ENCODE results near the gene GRK5.
"Not testable (repeated sequence)": the region's sequence is repeated elsewhere in the genome, so short reads cannot be mapped to it uniquely, and the experiment has no call there.

The GRK5 gene

GRCh38 chr10:119256897-119257296 is 49.5 kb downstream of the GRK5 start:
- no peak for TF ChIP-seq CTCF (IDR thresholded peaks at IDR 0.05)
- Histone ChIP-seq H2AFZ (no peak overlapping the region), H3K9ac (no peak overlapping the region), H3K79me2 (peaks cover 75% of the 10 kb centered on the region), H3K9me3 (ENCODE audit: control insufficient read depth, low read length) (no peaks in the 10 kb centered on the region), H3K4me2 (ENCODE audit: low read length) (no peak overlapping the region), H3K27me3 (ENCODE audit: control insufficient read depth, insufficient read depth, low read length) (no peaks in the 10 kb centered on the region), H3K4me1 (peaks cover 21% of the 10 kb centered on the region), H3K4me3 (ENCODE audit: low read depth, low read length) (no peak overlapping the region), H3K27ac (no peak overlapping the region), H3K36me3 (ENCODE audit: control insufficient read depth, insufficient read depth, low read length) (no peaks in the 10 kb centered on the region)

- Histone ChIP-seq H3K9ac (no peak overlapping the region), H3K4me2 (ENCODE audit: low read length) (no peak overlapping the region), H3K36me3 (ENCODE audit: control insufficient read depth, insufficient read depth, low read length) (no peaks in the 10 kb centered on the region), H3K4me3 (ENCODE audit: low read depth, low read length) (no peak overlapping the region), H3K4me1 (peaks cover 12% of the 10 kb centered on the region), H2AFZ (no peak overlapping the region), H3K27me3 (ENCODE audit: control insufficient read depth, insufficient read depth, low read length) (no peaks in the 10 kb centered on the region), H3K79me2 (peaks cover 73% of the 10 kb centered on the region), H3K9me3 (ENCODE audit: control insufficient read depth, low read length) (no peaks in the 10 kb centered on the region), H3K27ac (no peak overlapping the region)
- TF ChIP-seq CTCF (IDR thresholded peaks at IDR 0.05): no peak
These were observed 50.6 kb downstream of the GRK5 start for GRCh38 chr10:119257899-119258419.

- TF ChIP-seq CTCF (IDR thresholded peaks at IDR 0.05): no peak
These were observed 52.0 kb downstream of the GRK5 start for GRCh38 chr10:119259345-119259744.

GRCh38 chr10:119261016-119261415 is 53.6 kb downstream of the GRK5 start:
- not testable (repeated sequence) for H2AFZ ChIP-seq

More at GRCh38 chr10:119259345-119259744, 52.0 kb downstream of the GRK5 start:
- Histone ChIP-seq H3K4me3 (ENCODE audit: low read depth, low read length) (no peak overlapping the region), H2AFZ (no peak overlapping the region), H3K4me1 (peaks cover 2% of the 10 kb centered on the region), H3K79me2 (peaks cover 72% of the 10 kb centered on the region), H3K27me3 (ENCODE audit: control insufficient read depth, insufficient read depth, low read length) (no peaks in the 10 kb centered on the region), H3K36me3 (ENCODE audit: control insufficient read depth, insufficient read depth, low read length) (no peaks in the 10 kb centered on the region), H3K9me3 (ENCODE audit: control insufficient read depth, low read length) (no peaks in the 10 kb centered on the region), H3K9ac (no peak overlapping the region), H3K27ac (no peak overlapping the region), H3K4me2 (ENCODE audit: low read length) (no peak overlapping the region)

GRCh38 chr10:119263951-119264617 is 56.7 kb downstream of the GRK5 start:
- Histone ChIP-seq H3K27ac (no peak overlapping the region), H3K9ac (no peak overlapping the region), H3K4me1 (peaks cover 11% of the 10 kb centered on the region)

More at GRCh38 chr10:119261016-119261415, 53.6 kb downstream of the GRK5 start:
- not testable (repeated sequence) for H3K9ac ChIP-seq; H3K9me3 ChIP-seq (ENCODE audit: control insufficient read depth, low read length); H3K27ac ChIP-seq; H3K27me3 ChIP-seq (ENCODE audit: control insufficient read depth, insufficient read depth, low read length); H3K4me1 ChIP-seq; H3K4me3 ChIP-seq (ENCODE audit: low read depth, low read length); H3K36me3 ChIP-seq (ENCODE audit: control insufficient read depth, insufficient read depth, low read length); H3K4me2 ChIP-seq (ENCODE audit: low read length)
- peaks cover 74% of the 10 kb centered on the region for H3K79me2 ChIP-seq

More at GRCh38 chr10:119263951-119264617, 56.7 kb downstream of the GRK5 start:
- peaks cover 74% of the 10 kb centered on the region for H3K79me2 ChIP-seq
- no peaks in the 10 kb centered on the region for H3K36me3 ChIP-seq (ENCODE audit: control insufficient read depth, insufficient read depth, low read length)
- H3K4me2 ChIP-seq (ENCODE audit: low read length): no peak overlapping the region
- no peak for TF ChIP-seq CTCF (IDR thresholded peaks at IDR 0.05)
- no peaks in the 10 kb centered on the region for H3K27me3 ChIP-seq (ENCODE audit: control insufficient read depth, insufficient read depth, low read length)
- H3K9me3 ChIP-seq (ENCODE audit: control insufficient read depth, low read length): no peaks in the 10 kb centered on the region
- H3K4me3 ChIP-seq (ENCODE audit: low read depth, low read length): no peak overlapping the region
- no peak overlapping the region for H2AFZ ChIP-seq
